HepG2 (cell line): Measurements from ENCODE around the gene OAS3. TPM values are rescaled to one million over a fixed set of nuclear protein-coding genes. Genes with fewer than 3 reads are reported as not detected.

Source experiments
- AGO1 ChIP-seq: fragments of 200-400 bp; formaldehyde crosslinking; IDR thresholded peaks from 2 replicates; pipeline ENCODE4 v1.6.1; 2017; ENCODE audit warnings: mild to moderate bottlenecking, low read depth, low read length, moderate library complexity; ENCODE audit not compliant: poor library complexity, severe bottlenecking
- FOSL2 ChIP-seq: sonication (generic); formaldehyde crosslinking; IDR thresholded peaks from 2 replicates; pipeline ENCODE4 v1.4.0; 2020; ENCODE audit warnings: missing genetic modification reagents
- GFI1 ChIP-seq: sonication (generic); formaldehyde crosslinking; IDR thresholded peaks from 2 replicates; pipeline ENCODE4 v1.5.0; 2020; ENCODE audit warnings: missing genetic modification reagents, mild to moderate bottlenecking, borderline replicate concordance
- HDAC2 ChIP-seq: sonication (generic); formaldehyde crosslinking; IDR thresholded peaks from 2 replicates; pipeline ENCODE4 v1.4.0; 2020; ENCODE audit warnings: missing genetic modification reagents
- HDAC6 ChIP-seq: fragments of 200-600 bp; sonication (generic); IDR thresholded peaks from 2 replicates; pipeline ENCODE4 v1.7.0; 2017; ENCODE audit warnings: mild to moderate bottlenecking, antibody characterized with exemption, low read length, low read depth
- NCOA5 ChIP-seq: sonication (generic); formaldehyde crosslinking; IDR thresholded peaks from 2 replicates; pipeline ENCODE4 v1.4.0; 2020; ENCODE audit warnings: missing genetic modification reagents
- PHF20 ChIP-seq: sonication (generic); formaldehyde crosslinking; IDR thresholded peaks from 2 replicates; pipeline ENCODE4 v1.5.0; 2020; ENCODE audit warnings: mild to moderate bottlenecking, missing genetic modification reagents
- RARA ChIP-seq: IDR thresholded peaks from 2 replicates; pipeline ENCODE4 v1.6.1; 2016; ENCODE audit warnings: missing genetic modification reagents, missing compliant biosample characterization
- RCOR2 ChIP-seq: IDR thresholded peaks from 2 replicates; pipeline ENCODE4 v1.6.1; 2016; ENCODE audit warnings: missing biosample characterization, missing genetic modification reagents
- RORA ChIP-seq: sonication (generic); formaldehyde crosslinking; IDR thresholded peaks from 2 replicates; pipeline ENCODE4 v1.5.0; 2020; ENCODE audit warnings: mild to moderate bottlenecking, missing genetic modification reagents, moderate library complexity
- SAP130 ChIP-seq: IDR thresholded peaks from 2 replicates; pipeline ENCODE4 v1.6.1; 2016; ENCODE audit warnings: low read depth
- SRY ChIP-seq: sonication (generic); formaldehyde crosslinking; IDR thresholded peaks from 2 replicates; pipeline ENCODE4 v1.8.0; 2022; ENCODE audit warnings: mild to moderate bottlenecking, missing genetic modification reagents
- TBX2 ChIP-seq: sonication (generic); formaldehyde crosslinking; IDR thresholded peaks from 2 replicates; pipeline ENCODE4 v1.5.0; 2020; ENCODE audit warnings: missing genetic modification reagents, mild to moderate bottlenecking, borderline replicate concordance
- ZBTB1 ChIP-seq: sonication (generic); formaldehyde crosslinking; IDR thresholded peaks from 2 replicates; pipeline ENCODE4 v1.4.0; 2020; ENCODE audit warnings: missing genetic modification reagents, borderline replicate concordance
- ZNF12 ChIP-seq: sonication (generic); formaldehyde crosslinking; IDR thresholded peaks from 2 replicates; pipeline ENCODE4 v1.5.0; 2020; ENCODE audit warnings: missing genetic modification reagents
- ZNF160 ChIP-seq: sonication (generic); formaldehyde crosslinking; IDR thresholded peaks from 2 replicates; pipeline ENCODE4 v1.8.0; 2022; ENCODE audit warnings: mild to moderate bottlenecking, inconsistent platforms, missing genetic modification reagents
- ZNF253 ChIP-seq: sonication (generic); formaldehyde crosslinking; IDR thresholded peaks from 2 replicates; pipeline ENCODE4 v1.8.0; 2022; ENCODE audit warnings: mild to moderate bottlenecking, missing genetic modification reagents, borderline replicate concordance
- ZNF292 ChIP-seq: sonication (generic); formaldehyde crosslinking; IDR thresholded peaks from 2 replicates; pipeline ENCODE4 v1.8.1; 2022; ENCODE audit warnings: mild to moderate bottlenecking, low read depth, missing genetic modification reagents, borderline replicate concordance
- ZNF430 ChIP-seq: sonication (generic); formaldehyde crosslinking; IDR thresholded peaks from 2 replicates; pipeline ENCODE4 v1.9.0; 2021; ENCODE audit warnings: mild to moderate bottlenecking, missing genetic modification reagents
- ZNF567 ChIP-seq: sonication (generic); formaldehyde crosslinking; IDR thresholded peaks from 2 replicates; pipeline ENCODE4 v1.8.1; 2023; ENCODE audit warnings: mild to moderate bottlenecking, missing genetic modification reagents, borderline replicate concordance
- ZNF577 ChIP-seq: sonication (generic); formaldehyde crosslinking; IDR thresholded peaks from 2 replicates; pipeline ENCODE4 v1.4.0; 2020; ENCODE audit warnings: mild to moderate bottlenecking, low read depth, missing genetic modification reagents, borderline replicate concordance
- ZNF589 ChIP-seq: sonication (generic); formaldehyde crosslinking; conservative IDR thresholded peaks from 2 replicates; pipeline ENCODE4 v1.8.0; 2022; ENCODE audit warnings: mild to moderate bottlenecking, moderate library complexity, missing genetic modification reagents
- ZNF652 ChIP-seq: IDR thresholded peaks from 2 replicates; pipeline ENCODE4 v1.6.1; 2016; ENCODE audit warnings: low read depth, borderline replicate concordance
- ZNF780A ChIP-seq: sonication (generic); formaldehyde crosslinking; IDR thresholded peaks from 2 replicates; pipeline ENCODE4 v1.8.0; 2022; ENCODE audit warnings: mild to moderate bottlenecking, missing genetic modification reagents, moderate library complexity
- polyA plus RNA-seq, 8 experiments: library from polyadenylated mRNA; depleted of rRNA in 3 of 8; stranded (reverse) in 7 of 8; unstranded in 1 of 8; fragments of >200 nt; fragmentation: Illumina TruSeq in 4 of 8; extraction: Trizol in 4 of 8; gene quantifications; 2 replicates each; pipeline versions ENCODE4 v1.2.1 to v1.2.3, GENCODE V29; 2011 to 2016; ENCODE audit warnings: low read depth in 4 of 8, missing spikeins in 1 of 8, mixed read lengths in 1 of 8; ENCODE audit not compliant: insufficient read depth in 1 of 8
- total RNA-seq, 5 experiments: library from RNA; depleted of rRNA; stranded (reverse); fragments of >200 nt; fragmentation: Illumina TruSeq; extraction: Trizol; gene quantifications; 2 replicates each; pipeline ENCODE4 v1.2.3, GENCODE V29; 2016; ENCODE audit warnings: low read depth in 1 of 5
- TF ChIP-seq, protein P1 (sequence below): sonication (generic); formaldehyde crosslinking; IDR thresholded peaks from 2 replicates; pipeline ENCODE4 v1.5.0; 2020; ENCODE audit warnings: missing genetic modification reagents
- TF ChIP-seq, protein P2 (sequence below): sonication (generic); formaldehyde crosslinking; IDR thresholded peaks from 2 replicates; pipeline ENCODE4 v1.5.0; 2020; ENCODE audit warnings: mild to moderate bottlenecking, missing genetic modification reagents, borderline replicate concordance

OAS3 gene
- total and polyA plus RNA-seq, 2 of the 13 experiments (the other 11 are each of a cell fraction or from before 2014, with no cell fraction given), result 4.8 to 10.5 TPM

DNA sequence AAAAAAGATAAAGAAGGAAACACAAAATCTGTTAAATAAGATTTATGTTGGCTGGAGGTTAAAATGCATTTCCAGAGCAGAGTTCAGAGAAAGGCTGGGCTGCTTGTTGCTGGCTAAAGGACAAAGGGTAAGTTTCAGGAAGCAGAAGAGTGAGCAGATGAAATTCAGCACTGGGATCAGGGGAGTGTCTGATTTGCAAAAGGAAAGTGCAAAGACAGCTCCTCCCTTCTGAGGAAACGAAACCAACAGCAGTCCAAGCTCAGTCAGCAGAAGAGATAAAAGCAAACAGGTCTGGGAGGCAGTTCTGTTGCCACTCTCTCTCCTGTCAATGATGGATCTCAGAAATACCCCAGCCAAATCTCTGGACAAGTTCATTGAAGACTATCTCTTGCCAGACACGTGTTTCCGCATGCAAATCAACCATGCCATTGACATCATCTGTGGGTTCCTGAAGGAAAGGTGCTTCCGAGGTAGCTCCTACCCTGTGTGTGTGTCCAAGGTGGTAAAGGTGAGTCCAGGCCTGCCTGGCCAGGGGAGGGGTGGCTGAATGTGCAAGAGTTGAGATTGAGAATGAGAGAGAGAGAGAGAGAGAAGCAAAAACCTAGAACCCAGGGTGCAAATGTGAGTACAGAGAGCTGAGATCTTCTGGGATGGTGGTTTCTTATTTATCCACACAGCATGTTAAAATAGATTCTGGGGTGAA lies 31.4 kb upstream of the OAS3 start, which contains the start of gene OAS1 (continued):
- TF ChIP-seq HDAC6, result no peak
- no peak for TF ChIP-seq NCOA5 (CRISPR knock-in tag)
- no peak for TF ChIP-seq RORA (CRISPR knock-in tag)
- no peak for TF ChIP-seq ZNF567 (CRISPR knock-in tag)
- no peak for TF ChIP-seq ZBTB1 (CRISPR knock-in tag)
- TF ChIP-seq ZNF253 (CRISPR knock-in tag), result no peak
- no peak; the same call in 1 of the 2 replicates for TF ChIP-seq ZNF12 (CRISPR knock-in tag)
- no peak for TF ChIP-seq SRY (CRISPR knock-in tag)
- 0 out of 2 replicates have a peak, but pooled peaks have one; percentile 13 for TF ChIP-seq RCOR2 (CRISPR knock-in tag)
- TF ChIP-seq ZNF160, result no peak
- no peak for TF ChIP-seq ZNF577 (CRISPR knock-in tag)
- TF ChIP-seq TBX2 (CRISPR knock-in tag), result 0 out of 2 replicates have a peak, but pooled peaks have one; percentile 12
- TF ChIP-seq RARA (CRISPR knock-in tag), result peak; percentile 36; the same call in 1 of the 2 replicates
- TF ChIP-seq ZNF292 (CRISPR knock-in tag), result peak; percentile 55; the same call in 1 of the 2 replicates
- TF ChIP-seq PHF20, result no peak
- peak; percentile 60 for TF ChIP-seq SAP130
- TF ChIP-seq HDAC2, result peak; percentile 47; the same call in 1 of the 2 replicates
- TF ChIP-seq, protein P1, sequence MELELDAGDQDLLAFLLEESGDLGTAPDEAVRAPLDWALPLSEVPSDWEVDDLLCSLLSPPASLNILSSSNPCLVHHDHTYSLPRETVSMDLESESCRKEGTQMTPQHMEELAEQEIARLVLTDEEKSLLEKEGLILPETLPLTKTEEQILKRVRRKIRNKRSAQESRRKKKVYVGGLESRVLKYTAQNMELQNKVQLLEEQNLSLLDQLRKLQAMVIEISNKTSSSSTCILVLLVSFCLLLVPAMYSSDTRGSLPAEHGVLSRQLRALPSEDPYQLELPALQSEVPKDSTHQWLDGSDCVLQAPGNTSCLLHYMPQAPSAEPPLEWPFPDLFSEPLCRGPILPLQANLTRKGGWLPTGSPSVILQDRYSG (CRISPR knock-in tag), result no peak
- TF ChIP-seq ZNF589 (CRISPR knock-in tag), result no peak
- no peak for TF ChIP-seq AGO1
- peak; percentile 54; the same call in 1 of the 2 replicates for TF ChIP-seq GFI1 (CRISPR knock-in tag)
- TF ChIP-seq, protein P2, sequence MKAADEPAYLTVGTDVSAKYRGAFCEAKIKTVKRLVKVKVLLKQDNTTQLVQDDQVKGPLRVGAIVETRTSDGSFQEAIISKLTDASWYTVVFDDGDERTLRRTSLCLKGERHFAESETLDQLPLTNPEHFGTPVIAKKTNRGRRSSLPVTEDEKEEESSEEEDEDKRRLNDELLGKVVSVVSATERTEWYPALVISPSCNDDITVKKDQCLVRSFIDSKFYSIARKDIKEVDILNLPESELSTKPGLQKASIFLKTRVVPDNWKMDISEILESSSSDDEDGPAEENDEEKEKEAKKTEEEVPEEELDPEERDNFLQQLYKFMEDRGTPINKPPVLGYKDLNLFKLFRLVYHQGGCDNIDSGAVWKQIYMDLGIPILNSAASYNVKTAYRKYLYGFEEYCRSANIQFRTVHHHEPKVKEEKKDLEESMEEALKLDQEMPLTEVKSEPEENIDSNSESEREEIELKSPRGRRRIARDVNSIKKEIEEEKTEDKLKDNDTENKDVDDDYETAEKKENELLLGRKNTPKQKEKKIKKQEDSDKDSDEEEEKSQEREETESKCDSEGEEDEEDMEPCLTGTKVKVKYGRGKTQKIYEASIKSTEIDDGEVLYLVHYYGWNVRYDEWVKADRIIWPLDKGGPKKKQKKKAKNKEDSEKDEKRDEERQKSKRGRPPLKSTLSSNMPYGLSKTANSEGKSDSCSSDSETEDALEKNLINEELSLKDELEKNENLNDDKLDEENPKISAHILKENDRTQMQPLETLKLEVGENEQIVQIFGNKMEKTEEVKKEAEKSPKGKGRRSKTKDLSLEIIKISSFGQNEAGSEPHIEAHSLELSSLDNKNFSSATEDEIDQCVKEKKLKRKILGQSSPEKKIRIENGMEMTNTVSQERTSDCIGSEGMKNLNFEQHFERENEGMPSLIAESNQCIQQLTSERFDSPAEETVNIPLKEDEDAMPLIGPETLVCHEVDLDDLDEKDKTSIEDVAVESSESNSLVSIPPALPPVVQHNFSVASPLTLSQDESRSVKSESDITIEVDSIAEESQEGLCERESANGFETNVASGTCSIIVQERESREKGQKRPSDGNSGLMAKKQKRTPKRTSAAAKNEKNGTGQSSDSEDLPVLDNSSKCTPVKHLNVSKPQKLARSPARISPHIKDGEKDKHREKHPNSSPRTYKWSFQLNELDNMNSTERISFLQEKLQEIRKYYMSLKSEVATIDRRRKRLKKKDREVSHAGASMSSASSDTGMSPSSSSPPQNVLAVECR, result peak; percentile 47; the same call in 1 of the 2 replicates
- TF ChIP-seq ZNF430, result no peak
- no peak for TF ChIP-seq ZNF780A (CRISPR knock-in tag)
- TF ChIP-seq FOSL2 (CRISPR knock-in tag), result no peak
- no peak for TF ChIP-seq ZNF652 (CRISPR knock-in tag)
